B cell (primary cell): ENCODE results near the gene LZTR1. TPM values are rescaled to one million over a fixed set of nuclear protein-coding genes. Genes with fewer than 3 reads are reported as not detected.

Source experiments
- ATAC-seq: fragments of 200-7000 bp; cut with Tn5 transposase; one replicate; pipeline ENCODE4 v1.10.0; 2021; ENCODE audit warnings: low read depth, mild to moderate bottlenecking, moderate number of reproducible peaks, moderate library complexity
- CTCF ChIA-PET: fragments of 350-600 bp; sonication (Branson Sonifier 250); formaldehyde crosslinking; loops from one replicate; lab custom pipeline; 2021; ENCODE audit warnings: antibody characterized with exemption, inconsistent platforms; lab: Charles Lee
- POLR2A ChIA-PET: fragments of 350-600 bp; sonication (Branson Sonifier 250); formaldehyde crosslinking; loops from one replicate; lab custom pipeline; 2021; ENCODE audit warnings: antibody characterized with exemption; lab: Charles Lee
- DNase-seq: peaks from one replicate; pipeline ENCODE4 v3.0.0; 2013
- H2AFZ ChIP-seq: 2 replicates; pipeline ENCODE4 v1.6.1; 2012; ENCODE audit warnings: mild to moderate bottlenecking, low read depth, low read length; ENCODE audit not compliant: insufficient read depth, poor library complexity, severe bottlenecking
- H3K27ac ChIP-seq, 2 donors: 1 replicate in 1 of 2; 2 replicates in 1 of 2; pipeline ENCODE4 v1.5.1; 2012 to 2013; ENCODE audit warnings: low read length in 2 of 2, mild to moderate bottlenecking in 2 of 2, moderate library complexity in 1 of 2
- H3K27me3 ChIP-seq, 4 experiments: fragments of 200-600 bp in 1 of 4; sonication (generic) in 1 of 4; replicated peaks in 1 of 4; 1 replicate in 2 of 4; 2 replicates in 2 of 4; pipeline versions ENCODE4 v1.6.1 to v1.7.0; 2013 to 2016; ENCODE audit warnings: low read length in 3 of 4, mild to moderate bottlenecking in 2 of 4, mixed read lengths in 1 of 4, moderate library complexity in 1 of 4; ENCODE audit not compliant: insufficient read depth in 4 of 4, control insufficient read depth in 3 of 4; ENCODE audit errors: control extremely low read depth in 1 of 4
- H3K36me3 ChIP-seq, 2 experiments: replicated peaks in 1 of 2; 1 replicate in 1 of 2; 2 replicates in 1 of 2; pipeline versions ENCODE4 v1.6.1 to v1.7.1; 2013; ENCODE audit warnings: low read length in 1 of 2; ENCODE audit not compliant: insufficient read depth in 2 of 2, control insufficient read depth in 1 of 2; ENCODE audit errors: control extremely low read depth in 1 of 2, extremely low read depth in 1 of 2
- H3K4me1 ChIP-seq, 2 donors: fragments of 200-600 bp in 1 of 2; sonication (generic) in 1 of 2; 1 replicate in 1 of 2; 2 replicates in 1 of 2; pipeline versions ENCODE4 v1.5.1 to v1.6.1; 2013 to 2017; ENCODE audit warnings: low read length in 2 of 2; ENCODE audit not compliant: control insufficient read depth in 2 of 2, insufficient read depth in 2 of 2
- H3K4me2 ChIP-seq: replicated peaks from 2 replicates; pipeline ENCODE3; 2012; ENCODE audit warnings: mild to moderate bottlenecking, low read depth, low read length; ENCODE audit not compliant: poor library complexity, severe bottlenecking
- H3K4me3 ChIP-seq, 5 experiments: fragments of 200-600 bp in 1 of 5; sonication (generic) in 1 of 5; 1 replicate in 3 of 5; 2 replicates in 2 of 5; pipeline versions ENCODE4 v1.5.1 to v1.7.0; 2011 to 2016; ENCODE audit warnings: low read length in 4 of 5, mild to moderate bottlenecking in 4 of 5, low read depth in 2 of 5, control low read depth in 1 of 5, moderate library complexity in 1 of 5; ENCODE audit not compliant: insufficient read depth in 1 of 5; ENCODE audit errors: control extremely low read depth in 1 of 5, extremely low read depth in 1 of 5
- H3K79me2 ChIP-seq: fragments of 200-600 bp; sonication (generic); one replicate; pipeline ENCODE4 v1.6.0; 2016; ENCODE audit warnings: low read length; ENCODE audit not compliant: control insufficient read depth, insufficient read depth
- H3K9ac ChIP-seq: fragments of 200-600 bp; sonication (generic); 2 replicates; pipeline ENCODE4 v1.6.1; 2017; ENCODE audit warnings: mild to moderate bottlenecking, low read length, moderate library complexity
- H3K9me3 ChIP-seq, 3 donors: one replicate each; pipeline versions ENCODE4 v1.6.1 to v1.7.1; 2013; ENCODE audit warnings: low read length in 2 of 3; ENCODE audit not compliant: control insufficient read depth in 2 of 3, insufficient read depth in 1 of 3; ENCODE audit errors: control extremely low read depth in 1 of 3
- H4K20me1 ChIP-seq: 2 replicates; pipeline ENCODE4 v1.6.0; 2012; ENCODE audit warnings: mild to moderate bottlenecking, low read length; ENCODE audit not compliant: insufficient read depth, control insufficient read depth, poor library complexity, severe bottlenecking
- H3K27ac Mint-ChIP-seq: one replicate; pipeline ENCODE4 v1.8.0; 2021; ENCODE audit warnings: mixed read lengths
- H3K27me3 Mint-ChIP-seq: one replicate; pipeline ENCODE4 v1.8.0; 2021; ENCODE audit warnings: mixed read lengths
- H3K4me1 Mint-ChIP-seq: one replicate; pipeline ENCODE4 v1.8.0; 2021; ENCODE audit warnings: mixed read lengths
- H3K4me3 Mint-ChIP-seq: one replicate; pipeline ENCODE4 v1.8.0; 2021; ENCODE audit warnings: mixed read lengths
- H3K9me3 Mint-ChIP-seq: one replicate; pipeline ENCODE4 v1.8.0; 2022; ENCODE audit warnings: mixed read lengths; ENCODE audit not compliant: insufficient read depth
- CTCF ChIP-seq: fragments of 200-600 bp; IDR thresholded peaks from one replicate; pipeline ENCODE4 v1.8.0; 2022; ENCODE audit warnings: antibody characterized with exemption, mild to moderate bottlenecking
- EZH2 ChIP-seq: IDR thresholded peaks from 2 replicates; pipeline ENCODE4 v1.6.1; 2012; ENCODE audit warnings: borderline replicate concordance, low read depth, mild to moderate bottlenecking, moderate library complexity, low read length; ENCODE audit not compliant: insufficient read depth, poor library complexity, severe bottlenecking
- WGBS: methylation state at CpG from one replicate; pipeline ENCODE4 v1.1.5; 2013; ENCODE audit warnings: missing lambda C conversion rate; ENCODE audit not compliant: insufficient coverage; 5-methylcytosine and 5-hydroxymethylcytosine counted together
- intact Hi-C: fragments of 100-400 bp; cut with micrococcal nuclease; formaldehyde crosslinking; loops from one replicate; pipeline ENCODE4 v1.10.0; 2022
- polyA plus RNA-seq: library from polyadenylated mRNA; depleted of rRNA; stranded (reverse); fragments of >200 nt; gene quantifications from 2 replicates; pipeline ENCODE4 v1.2.3, GENCODE V29; 2012
- total RNA-seq, 2 donors: library from RNA; stranded (reverse); fragments of 120-200 nt in 1 of 2; gene quantifications; 1 replicate in 1 of 2; 2 replicates in 1 of 2; pipeline versions ENCODE4 v1.2.3 to v1.2.4, GENCODE V29; 2013 to 2022

The LZTR1 gene
- total and polyA plus RNA-seq, 2 donors (not counting 1 experiment from before 2014, with no cell fraction given), result 75.7 to 94.8 TPM

- no peak overlapping the region for H3K4me2 ChIP-seq
- Mint-ChIP-seq H3K27me3 (peaks cover 4% of the 10 kb centered on the region), H3K4me3 (no peak overlapping the region), H3K9me3 (no peaks in the 10 kb centered on the region), H3K27ac (no peak overlapping the region), H3K4me1 (peaks cover 4% of the 10 kb centered on the region)
- POLR2A ChIA-PET, result no interaction called here
- no peak overlapping the region for H2AFZ ChIP-seq
- no peak overlapping the region for H3K27ac ChIP-seq
- no peaks in the 10 kb centered on the region for H3K36me3 ChIP-seq
- no peaks in the 10 kb centered on the region for H3K79me2 ChIP-seq
- H3K27me3 ChIP-seq, result peaks cover 0 to 2% (median 0%) of the 10 kb centered on the region in 4 experiments
- ATAC-seq (no peak), DNase-seq (no peak)
- CTCF ChIA-PET, result no interaction called here
- 79% methylated on average over 13 of the region's 13 CpGs for WGBS
- H3K9ac ChIP-seq, result no peak overlapping the region
- no peaks in the 10 kb centered on the region for H4K20me1 ChIP-seq
- no peaks in the 10 kb centered on the region for H3K4me1 ChIP-seq
- no peaks in the 10 kb centered on the region for H3K9me3 ChIP-seq
- intact Hi-C loops, result no loop called here
- H3K4me3 ChIP-seq, result no peak overlapping the region
- TF ChIP-seq CTCF (no peak), EZH2 (no peak)
Measured at GRCh38 chr22:21022955-21023614, 41.0 kb downstream of the LZTR1 start.

GRCh38 chr22:21025266-21025665, 43.2 kb downstream of the LZTR1 start:
- Mint-ChIP-seq H3K27ac (no peak overlapping the region), H3K27me3 (peaks cover 16% of the 10 kb centered on the region), H3K4me1 (peaks cover 4% of the 10 kb centered on the region), H3K4me3 (no peak overlapping the region), H3K9me3 (no peaks in the 10 kb centered on the region)
- no peaks in the 10 kb centered on the region for H3K4me1 ChIP-seq
- POLR2A ChIA-PET, result no interaction called here
- no peak overlapping the region for H3K4me2 ChIP-seq
- peaks cover 0 to 7% (median 0%) of the 10 kb centered on the region in 4 experiments for H3K27me3 ChIP-seq
- no peak overlapping the region for H3K4me3 ChIP-seq
- no peaks in the 10 kb centered on the region for H3K9me3 ChIP-seq
- H4K20me1 ChIP-seq, result no peaks in the 10 kb centered on the region
- intact Hi-C loops, result no loop called here
- H3K27ac ChIP-seq, result no peak overlapping the region
- H3K79me2 ChIP-seq, result no peaks in the 10 kb centered on the region
- no peak for DNase-seq
- CTCF ChIA-PET, result no interaction called here
- no peak for ATAC-seq
- TF ChIP-seq CTCF (no peak), EZH2 (no peak)
- H3K36me3 ChIP-seq, result no peaks in the 10 kb centered on the region
- 39% methylated on average over 5 of the region's 8 CpGs for WGBS
- no peak overlapping the region for H3K9ac ChIP-seq
- no peak overlapping the region for H2AFZ ChIP-seq
